HG03139 (cell line): ENCODE measurements around the gene SELENOP.
"Not testable (repeated sequence)": the region's sequence is repeated elsewhere in the genome, so short reads cannot be mapped to it uniquely, and the experiment has no call there.

Source experiments
- ATAC-seq: cut with Tn5 transposase; IDR thresholded peaks from one replicate; pipeline ENCODE4 v1.9.1; 2021; ENCODE audit not compliant: unreplicated experiment

Gene SELENOP, protein sequence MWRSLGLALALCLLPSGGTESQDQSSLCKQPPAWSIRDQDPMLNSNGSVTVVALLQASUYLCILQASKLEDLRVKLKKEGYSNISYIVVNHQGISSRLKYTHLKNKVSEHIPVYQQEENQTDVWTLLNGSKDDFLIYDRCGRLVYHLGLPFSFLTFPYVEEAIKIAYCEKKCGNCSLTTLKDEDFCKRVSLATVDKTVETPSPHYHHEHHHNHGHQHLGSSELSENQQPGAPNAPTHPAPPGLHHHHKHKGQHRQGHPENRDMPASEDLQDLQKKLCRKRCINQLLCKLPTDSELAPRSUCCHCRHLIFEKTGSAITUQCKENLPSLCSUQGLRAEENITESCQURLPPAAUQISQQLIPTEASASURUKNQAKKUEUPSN

DNA sequence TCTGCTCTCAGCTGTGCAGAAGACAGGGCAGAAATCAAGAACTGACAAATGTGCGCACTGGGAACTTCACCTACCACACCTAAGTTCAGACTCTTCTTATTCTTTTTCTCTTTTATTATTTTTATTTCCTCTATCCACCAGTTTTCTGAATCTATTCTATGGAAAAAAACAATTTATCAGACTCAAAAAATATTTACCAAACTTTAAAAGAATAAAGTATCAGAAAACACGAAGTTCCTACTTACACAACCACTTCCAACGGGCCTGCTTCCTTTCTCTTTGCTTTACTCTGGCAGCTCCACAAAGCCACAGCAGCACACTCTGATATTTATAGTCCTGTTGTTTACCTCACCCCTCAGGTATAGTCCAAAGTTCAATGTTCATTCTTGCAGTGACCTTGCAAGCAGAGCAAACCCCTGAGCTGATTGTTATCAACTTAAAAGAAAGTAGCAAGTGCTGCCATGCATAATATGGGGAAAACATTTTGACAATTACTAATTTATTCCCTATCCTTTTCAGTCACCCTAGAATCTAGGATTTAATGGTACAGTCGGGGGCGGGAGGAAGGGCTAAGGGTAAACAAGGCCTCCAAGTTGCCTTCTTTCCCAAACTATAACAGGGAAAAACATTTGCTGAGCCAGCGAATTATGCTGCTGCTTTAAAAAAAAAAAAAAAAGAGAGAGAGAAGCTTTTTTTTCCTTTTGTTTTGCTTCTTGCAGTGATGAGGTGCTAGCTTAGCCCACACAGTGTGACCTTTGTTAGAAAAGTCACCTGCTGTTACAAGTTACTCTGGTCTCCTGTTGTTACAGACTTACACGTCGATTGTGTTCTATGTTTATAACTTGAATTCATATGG is at the start of gene SELENOP:
SELENOP (minus strand) TSS at position 302 of the 856 bp plus-strand sequence. CDS start 3,539 bp downstream, outside the sequence.
- ATAC-seq: no peak

- no peak for ATAC-seq
These were observed 47.0 kb upstream of the SELENOP start for GRCh38 chr5:42858687-42859086.

DNA sequence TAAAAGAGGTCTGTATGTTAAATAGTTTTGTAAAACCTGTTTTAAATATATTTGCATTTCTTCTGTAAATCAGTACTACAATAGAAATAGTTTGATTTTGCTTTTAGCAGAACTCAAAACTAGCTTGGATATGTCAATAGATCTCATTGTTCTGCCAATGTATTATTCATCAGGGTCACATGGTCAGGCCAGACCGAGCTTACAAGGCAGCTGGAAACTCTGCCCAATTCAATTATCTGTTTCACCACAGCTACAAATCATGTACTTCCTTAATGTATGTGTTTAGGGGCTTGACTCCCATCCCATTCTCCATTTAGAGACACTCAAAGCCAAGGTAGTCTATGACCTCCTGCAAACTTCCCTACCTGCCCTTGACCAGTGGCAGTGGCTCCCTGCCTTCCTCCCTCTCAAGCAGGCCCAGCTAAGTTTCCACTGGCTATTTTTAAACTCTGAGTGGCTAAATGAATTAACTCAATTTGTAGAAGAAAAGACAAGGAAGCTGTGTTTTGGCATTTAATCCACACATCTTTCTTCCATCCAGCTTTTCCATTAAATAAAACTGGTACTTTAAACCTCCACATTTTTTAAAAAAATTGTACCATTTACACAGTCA is 46.4 kb upstream of the SELENOP start:
- no peak for ATAC-seq

- ATAC-seq: no peak
These were observed 44.1 kb upstream of the SELENOP start for GRCh38 chr5:42855811-42856210.

- ATAC-seq: no peak
These were observed 43.7 kb upstream of the SELENOP start for GRCh38 chr5:42855386-42855785.

DNA sequence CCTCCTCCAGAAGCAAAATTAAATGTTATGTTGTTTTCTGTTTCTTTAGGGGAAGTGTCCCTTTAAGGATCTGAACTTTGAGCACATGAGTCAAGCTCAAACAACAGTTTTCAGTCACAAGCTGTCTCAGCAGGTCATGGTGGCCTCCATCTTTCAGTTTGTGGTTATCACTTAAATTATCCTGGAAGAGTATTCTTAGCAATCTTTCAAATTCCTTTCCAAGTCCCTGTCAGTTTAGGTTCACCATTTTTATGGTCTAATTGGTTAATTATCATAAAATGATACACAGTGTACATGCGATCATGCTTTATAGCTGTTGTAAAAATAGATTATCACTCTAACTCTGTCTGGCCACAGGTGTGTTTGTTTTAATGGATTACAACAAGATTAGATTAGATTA is 43.1 kb upstream of the SELENOP start:
- ATAC-seq: no peak

DNA sequence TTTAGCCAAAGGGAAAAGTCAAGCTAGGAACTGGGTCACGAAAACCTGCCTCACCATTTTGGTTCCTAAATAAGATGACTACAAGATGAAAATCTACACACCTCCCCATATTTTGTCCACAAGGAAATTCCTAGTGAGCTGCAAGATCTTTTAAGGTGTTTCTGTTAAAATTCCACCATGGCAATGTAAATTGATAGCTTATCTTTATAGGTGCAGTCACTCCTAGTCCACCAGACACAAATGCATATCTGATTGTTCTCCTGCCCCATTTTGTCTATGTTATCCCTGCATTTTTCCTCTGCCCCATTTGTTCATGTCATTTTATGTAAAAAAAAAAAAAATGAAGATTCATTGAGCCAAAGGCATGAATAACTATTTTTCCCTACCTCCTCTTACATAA is 41.1 kb upstream of the SELENOP start:
- ATAC-seq: no peak

- ATAC-seq: no peak
These were observed 39.8 kb upstream of the SELENOP start for GRCh38 chr5:42851481-42851880.

- no peak for ATAC-seq
These were observed 36.9 kb upstream of the SELENOP start for GRCh38 chr5:42848545-42848944.

DNA sequence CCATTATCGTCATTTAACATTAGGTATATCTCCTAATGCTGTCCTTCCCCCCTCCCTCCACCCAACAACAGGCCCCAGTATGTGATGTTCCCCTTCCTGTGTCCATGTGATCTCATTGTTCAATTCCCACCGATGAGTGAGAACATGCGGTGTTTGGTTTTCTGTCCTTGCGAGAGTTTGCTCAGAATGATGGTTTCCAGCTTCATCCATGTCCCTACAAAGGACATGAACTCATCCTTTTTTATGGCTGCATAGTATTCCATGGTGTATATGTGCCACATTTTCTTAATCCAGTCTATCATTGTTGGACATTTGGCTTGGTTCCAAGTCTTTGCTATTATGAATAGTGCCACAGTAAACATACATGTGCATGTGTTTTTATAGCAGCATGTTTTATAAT is 32.7 kb upstream of the SELENOP start:
- ATAC-seq: not testable (repeated sequence)

GRCh38 chr5:42843675-42844292 is 32.1 kb upstream of the SELENOP start:
- no peak for ATAC-seq

DNA sequence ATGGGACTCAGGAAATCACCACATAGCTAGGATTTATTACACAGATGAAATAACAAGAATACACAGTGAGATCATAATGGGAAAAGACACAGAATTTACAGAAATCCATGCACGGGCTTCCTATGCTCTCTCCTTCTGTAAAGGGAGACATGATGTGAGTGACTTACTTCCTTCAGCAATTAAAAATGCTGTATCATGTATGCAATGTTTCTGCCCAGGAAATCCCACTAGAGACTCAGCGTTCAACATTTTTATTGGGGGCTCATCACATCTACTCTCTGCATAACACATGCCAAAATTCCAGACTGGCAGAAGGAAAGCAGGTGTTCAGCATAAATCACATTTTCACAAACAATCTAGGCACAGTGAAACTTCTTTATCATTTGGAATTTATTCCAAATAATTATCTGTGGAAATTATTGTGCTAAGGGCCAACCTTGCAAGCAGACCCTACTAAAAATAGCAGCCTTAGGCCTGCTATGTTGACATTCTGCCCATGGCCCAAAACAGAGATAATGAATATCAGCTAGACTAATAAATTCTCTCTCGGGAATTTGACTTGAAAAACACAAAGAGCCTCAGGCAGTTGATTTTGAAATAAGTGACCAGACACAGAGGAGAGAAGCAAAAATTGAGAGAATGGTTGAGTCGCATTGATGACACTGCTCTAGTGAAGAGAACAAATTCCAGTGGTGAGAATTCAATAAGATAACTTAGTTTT is 31.4 kb upstream of the SELENOP start:
- no peak for ATAC-seq

GRCh38 chr5:42840842-42841567 is 29.3 kb upstream of the SELENOP start:
- ATAC-seq: no peak

- no peak for ATAC-seq
These were observed 28.6 kb upstream of the SELENOP start for GRCh38 chr5:42840269-42840668.

- ATAC-seq: no peak
These were observed 27.5 kb upstream of the SELENOP start for GRCh38 chr5:42839196-42839595.

DNA sequence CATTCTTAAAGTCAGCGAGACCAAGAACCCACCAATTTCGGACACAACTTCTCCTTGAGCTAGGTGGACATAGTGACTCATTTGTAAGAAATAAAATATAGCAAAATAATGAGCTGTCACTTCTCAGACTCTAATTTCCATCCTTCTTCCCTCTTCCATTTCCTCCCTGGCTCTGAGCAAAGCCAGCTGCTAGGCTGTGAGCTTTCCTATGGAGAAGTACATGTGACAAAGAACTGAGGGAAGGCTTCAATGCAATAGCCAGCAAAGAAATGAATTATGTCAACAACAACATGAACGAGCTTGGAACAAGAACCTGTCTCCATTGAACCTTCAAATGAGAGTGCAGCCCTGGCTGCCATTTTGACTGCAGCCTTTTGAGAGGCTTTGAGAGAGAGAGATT is 25.9 kb upstream of the SELENOP start:
- ATAC-seq: no peak

DNA sequence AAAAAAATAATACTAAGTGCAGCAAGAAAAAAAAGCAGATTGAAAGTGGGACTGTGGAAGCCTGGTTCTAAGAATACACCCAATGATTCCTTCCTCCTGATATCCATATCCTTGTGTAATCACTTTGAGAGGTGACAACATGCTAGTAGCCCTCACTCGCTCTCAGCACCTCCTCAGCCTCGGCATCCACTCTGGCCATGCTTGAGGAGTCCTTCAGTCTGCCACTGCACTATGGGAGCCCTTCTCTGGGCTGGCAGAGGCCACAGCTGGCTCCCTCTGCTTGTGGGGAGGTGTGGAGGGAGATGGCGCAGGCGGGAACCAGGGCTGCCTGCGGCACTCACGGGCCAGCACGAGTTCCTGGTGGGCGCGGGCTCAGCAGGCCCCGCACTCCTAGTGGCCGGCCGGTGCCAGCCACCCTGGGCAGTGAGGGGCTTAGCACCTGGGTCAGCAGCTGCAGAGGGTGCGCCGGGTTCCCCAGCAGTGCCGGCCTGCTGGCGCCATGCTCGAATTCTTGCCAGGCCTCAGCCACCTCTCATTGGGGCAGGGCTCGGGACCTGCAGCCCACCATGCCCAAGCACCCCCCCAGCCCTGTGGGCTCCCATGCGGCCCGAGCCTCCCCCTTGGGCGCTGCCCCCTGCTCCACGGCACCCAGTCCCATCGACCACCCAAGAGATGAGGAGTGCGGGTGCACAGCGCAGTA is 24.5 kb upstream of the SELENOP start:
- no peak for ATAC-seq

GRCh38 chr5:42832060-42832459 is 20.4 kb upstream of the SELENOP start:
- no peak for ATAC-seq

DNA sequence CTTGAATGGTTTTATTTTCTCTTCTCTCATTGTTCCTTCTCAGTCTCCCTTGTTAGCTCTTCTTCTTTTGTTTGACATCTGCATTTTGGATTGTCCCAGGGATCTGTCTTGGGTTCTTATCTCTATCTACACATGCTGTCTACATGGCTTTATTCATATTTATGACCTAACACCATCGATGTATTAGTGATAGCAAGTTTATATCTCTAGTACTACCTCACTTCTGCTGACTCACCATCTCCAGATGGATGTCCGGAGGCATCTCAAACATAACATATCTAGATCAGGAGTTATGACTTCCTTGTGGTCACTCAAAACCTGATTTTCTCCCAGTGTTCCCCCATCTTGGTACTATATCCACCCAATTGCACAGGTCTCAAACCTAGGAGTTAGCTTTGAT is 19.2 kb upstream of the SELENOP start:
- ATAC-seq: no peak
